K562 (cell line): ENCODE results near the gene CCDC144A. TPM values are rescaled to one million over a fixed set of nuclear protein-coding genes. Genes with fewer than 3 reads are reported as not detected.
"Not testable (repeated sequence)": the region's sequence is repeated elsewhere in the genome, so short reads cannot be mapped to it uniquely, and the experiment has no call there.

ENCODE experiments used
- ATAC-seq: fragments of 200-7000 bp; cut with Tn5 transposase; 3 replicates; pipeline ENCODE4 v1.9.1; 2020; ENCODE audit warnings: moderate library complexity
- BruUV-seq: library from RNA; stranded (reverse); fragments of 400-500 nt; replicated peaks from 2 replicates; lab custom pipeline; 2021; lab: Mats Ljungman, UMichigan
- CTCF ChIA-PET: fragments of 300-600 bp; formaldehyde crosslinking; extraction: SDS; loops from one replicate; lab custom pipeline; 2021; ENCODE audit warnings: low intra/inter-chr PET ratio; lab: Yijun Ruan, JAX
- POLR2A ChIA-PET: fragments of 300-600, 350-650 bp; sonication (Branson Sonifier 250); formaldehyde crosslinking; extraction: SDS; loops from one replicate; lab custom pipeline; 2021; ENCODE audit warnings: antibody characterized with exemption, inconsistent platforms; lab: Yijun Ruan, JAX
- DNase-seq, 4 experiments: peaks; one replicate each; pipeline versions ENCODE4 v3.0.0 to v3.0.0-alpha.2; 2011 to 2018; ENCODE audit warnings: low spot score in 3 of 4, mixed read lengths in 3 of 4; ENCODE audit errors: extremely low read depth in 1 of 4
- FAIRE-seq: peaks from 2 replicates; lab custom pipeline; 2011; peaks lifted over from hg19 to GRCh38; lab: Jason Lieb, UNC
- H2AFZ ChIP-seq: 2 replicates; pipeline ENCODE4 v1.6.0; 2011; ENCODE audit warnings: low read depth, low read length, control low read depth, inconsistent platforms
- H3K27ac ChIP-seq: fragments of 200-600 bp; 3 replicates; pipeline ENCODE4 v1.8.0; 2011; ENCODE audit warnings: low read depth, mild to moderate bottlenecking, control low read depth, inconsistent platforms, low read length, moderate library complexity, mixed read lengths; ENCODE audit errors: extremely low read depth
- H3K27me3 ChIP-seq, 2 experiments: fragments of 300-600 bp in 1 of 2; 2 replicates in 1 of 2; 3 replicates in 1 of 2; pipeline versions ENCODE4 v1.6.0 to v1.8.0; 2011; ENCODE audit warnings: inconsistent platforms in 2 of 2, low read length in 2 of 2, mild to moderate bottlenecking in 1 of 2, mixed read lengths in 1 of 2, moderate library complexity in 1 of 2; ENCODE audit not compliant: control insufficient read depth in 2 of 2, insufficient read depth in 2 of 2
- H3K36me3 ChIP-seq: fragments of 300-600 bp; 3 replicates; pipeline ENCODE4 v1.8.0; 2011; ENCODE audit warnings: mild to moderate bottlenecking, low read length, inconsistent platforms; ENCODE audit not compliant: control insufficient read depth, insufficient read depth
- H3K4me1 ChIP-seq, 2 experiments: fragments of 200-600 bp in 1 of 2; replicated peaks in 1 of 2; 2 replicates in 1 of 2; 3 replicates in 1 of 2; pipeline versions ENCODE4 v1.5.1 to v1.8.0; 2011; ENCODE audit warnings: inconsistent platforms in 2 of 2, low read length in 2 of 2, mild to moderate bottlenecking in 1 of 2, mixed read lengths in 1 of 2, moderate library complexity in 1 of 2; ENCODE audit not compliant: control insufficient read depth in 2 of 2, insufficient read depth in 2 of 2
- H3K4me2 ChIP-seq: 2 replicates; pipeline ENCODE4 v1.6.1; 2011; ENCODE audit warnings: low read length, control low read depth, inconsistent platforms, mixed read lengths; ENCODE audit not compliant: insufficient read depth
- H3K4me3 ChIP-seq: fragments of 200-600 bp; sonication (generic), shearing (Covaris generic); 2 replicates; pipeline ENCODE4 v1.5.1; 2016; ENCODE audit warnings: control low read depth, inconsistent platforms
- H3K79me2 ChIP-seq: fragments of 200-600 bp; 3 replicates; pipeline ENCODE4 v1.8.0; 2011; ENCODE audit warnings: low read length, inconsistent platforms; ENCODE audit not compliant: control insufficient read depth, insufficient read depth
- H3K9ac ChIP-seq, 2 experiments: 2 replicates each; pipeline versions ENCODE4 v1.6.0 to v1.6.1; 2011; ENCODE audit warnings: low read depth in 2 of 2, low read length in 2 of 2, control low read depth in 1 of 2, inconsistent platforms in 1 of 2, mild to moderate bottlenecking in 1 of 2, mixed read lengths in 1 of 2; ENCODE audit not compliant: insufficient read depth in 1 of 2
- H3K9me1 ChIP-seq: one replicate; pipeline ENCODE4 v1.6.0; 2011; ENCODE audit warnings: inconsistent platforms, mild to moderate bottlenecking, low read length, moderate library complexity; ENCODE audit not compliant: control insufficient read depth, insufficient read depth
- H3K9me3 ChIP-seq: replicated peaks from 2 replicates; pipeline ENCODE4 v1.5.1; 2011; ENCODE audit warnings: low read depth, low read length, inconsistent platforms; ENCODE audit not compliant: control insufficient read depth, insufficient read depth
- H4K20me1 ChIP-seq: replicated peaks from 2 replicates; pipeline ENCODE4 v1.6.1; 2011; ENCODE audit warnings: low read length, inconsistent platforms, mixed read lengths; ENCODE audit not compliant: control insufficient read depth, insufficient read depth
- WGBS: fragments of 100-300 bp; shearing (Covaris generic); methylation state at CpG from one replicate; pipeline ENCODE4 v1.1.6; 2016; ENCODE audit warnings: low coverage, mixed read lengths; ENCODE audit not compliant: insufficient coverage; ENCODE audit errors: missing lambda C conversion rate; 5-methylcytosine and 5-hydroxymethylcytosine counted together
- in situ Hi-C: fragments of 300-500 bp; cut with MboI; formaldehyde crosslinking; loops from 4 replicates; pipeline ENCODE4 v1.15.0; 2018; ENCODE audit warnings: inconsistent platforms, mixed read lengths
- intact Hi-C: fragments of 100-400 bp; cut with micrococcal nuclease; formaldehyde crosslinking; loops from 2 replicates; pipeline ENCODE4 v1.14.2; 2022
- polyA plus RNA-seq, 8 experiments: library from polyadenylated mRNA; depleted of rRNA in 4 of 8; stranded (reverse) in 5 of 8; unstranded in 3 of 8; fragments of >200 nt; fragmentation: Nextera tagmentation in 2 of 8; fragmentation: Illumina TruSeq in 1 of 8; extraction: Ambion mirVana in 2 of 8; extraction: Trizol in 1 of 8; gene quantifications; 2 replicates each; pipeline versions ENCODE4 v1.2.1 to v1.2.3, GENCODE V29; 2011 to 2014; ENCODE audit warnings: inconsistent platforms in 1 of 8, missing spikeins in 1 of 8
- total RNA-seq, 7 experiments: library from RNA; depleted of rRNA in 6 of 7; stranded (reverse); fragments of >200 nt in 6 of 7; fragmentation: Illumina TruSeq in 2 of 7; extraction: Trizol in 2 of 7; gene quantifications; 2 replicates each; pipeline versions ENCODE4 v1.2.1 to v1.2.3, GENCODE V29; 2011 to 2021; ENCODE audit warnings: low replicate concordance in 1 of 7

Gene CCDC144A
- total and polyA plus RNA-seq, 9 of the 15 experiments (the other 6 are each of a cell fraction or from before 2014, with no cell fraction given), result 0.03 to 0.76 (median 0.36) TPM

GRCh38 chr17:16768290-16769175 is 78.5 kb downstream of the CCDC144A start:
- ATAC-seq, H3K79me2 ChIP-seq, H3K4me2 ChIP-seq, H3K4me1 ChIP-seq, FAIRE-seq, H3K27ac ChIP-seq, H3K9me1 ChIP-seq, H3K27me3 ChIP-seq, H3K9me3 ChIP-seq, H2AFZ ChIP-seq, H3K9ac ChIP-seq, H3K36me3 ChIP-seq, H3K4me3 ChIP-seq, intact Hi-C loops, POLR2A ChIA-PET, CTCF ChIA-PET, BruUV-seq, DNase-seq, H4K20me1 ChIP-seq: not testable (repeated sequence)
- in situ Hi-C loops, result loop anchor here (25.0 kb wide), 1 partner anchor 1794 kb away; no protein-coding TSS in a partner anchor
- 0% methylated on average over 1 of the region's 2 CpGs for WGBS

- CTCF ChIA-PET, H3K9me1 ChIP-seq, H3K4me2 ChIP-seq, H2AFZ ChIP-seq, H3K79me2 ChIP-seq, H3K9me3 ChIP-seq, DNase-seq, BruUV-seq, H3K27ac ChIP-seq, H3K27me3 ChIP-seq, H3K9ac ChIP-seq, H3K4me3 ChIP-seq, FAIRE-seq, POLR2A ChIA-PET, intact Hi-C loops, H3K4me1 ChIP-seq, ATAC-seq, H4K20me1 ChIP-seq, H3K36me3 ChIP-seq: not testable (repeated sequence)
- in situ Hi-C loops, result loop anchor here (25.0 kb wide), 1 partner anchor 1790 kb away; no protein-coding TSS in a partner anchor
- WGBS, result no CpG with 5 or more reads among the region's 4 CpGs
Observed at GRCh38 chr17:16772394-16773145, 82.5 kb downstream of the CCDC144A start.

- H2AFZ ChIP-seq, CTCF ChIA-PET, H3K27me3 ChIP-seq, H3K79me2 ChIP-seq, POLR2A ChIA-PET, FAIRE-seq, H3K9ac ChIP-seq, H3K9me1 ChIP-seq, H3K9me3 ChIP-seq, H4K20me1 ChIP-seq, ATAC-seq, H3K36me3 ChIP-seq, H3K27ac ChIP-seq, DNase-seq, H3K4me1 ChIP-seq, H3K4me2 ChIP-seq, BruUV-seq, intact Hi-C loops, H3K4me3 ChIP-seq: not testable (repeated sequence)
- in situ Hi-C loops, result loop anchor here (25.0 kb wide), 1 partner anchor 1789 kb away; no protein-coding TSS in a partner anchor
- WGBS, result no CpG with 5 or more reads among the region's 2 CpGs
Observed at GRCh38 chr17:16773146-16773522, 83.1 kb downstream of the CCDC144A start.
